Peyer's patch (tissue), 4 donors: ENCODE measurements around the gene SDC4. TPM values are rescaled to one million over a fixed set of nuclear protein-coding genes. Genes with fewer than 3 reads are reported as not detected.

Experiments used
- DNase-seq, 3 donors: peaks; one replicate each; pipeline ENCODE4 v3.0.0-alpha.2; 2017 to 2019
- H3K27ac ChIP-seq, 4 donors: fragments of 200-600 bp; sonication (generic); one replicate each; pipeline ENCODE4 v1.5.1; 2016 to 2019
- H3K27me3 ChIP-seq, 2 donors: fragments of 200-600 bp; sonication (generic); one replicate each; pipeline ENCODE4 v1.5.1; 2019
- H3K36me3 ChIP-seq, 3 donors: fragments of 200-600 bp; sonication (generic); one replicate each; pipeline ENCODE4 v1.5.1; 2016 to 2019
- H3K4me1 ChIP-seq, 4 donors: fragments of 200-600 bp; sonication (generic); one replicate each; pipeline ENCODE4 v1.5.1; 2016 to 2019
- H3K4me3 ChIP-seq, 4 donors: fragments of 200-600 bp; sonication (generic); 1 replicate in 3 of 4; 2 replicates in 1 of 4; pipeline ENCODE4 v1.5.1; 2016 to 2019; ENCODE audit warnings: mild to moderate bottlenecking in 1 of 4
- H3K9me3 ChIP-seq, 4 donors: fragments of 200-600 bp; sonication (generic); one replicate each; pipeline ENCODE4 v1.5.1; 2016 to 2019; ENCODE audit warnings: mild to moderate bottlenecking in 1 of 4
- POLR2A ChIP-seq, 2 donors: fragments of 450-650 bp; IDR thresholded peaks; one replicate each; pipeline ENCODE4 v1.5.1; 2017; ENCODE audit warnings: antibody characterized with exemption in 2 of 2, mild to moderate bottlenecking in 2 of 2, moderate library complexity in 2 of 2
- total RNA-seq, 4 donors: library from RNA; depleted of rRNA; stranded (reverse); fragments of >200 nt; gene quantifications; one replicate each; pipeline ENCODE4 v1.1.0, GENCODE V29; 2016
- TF ChIP-seq, protein P1 (sequence below), 6 experiments: fragments of 450-650 bp in 4 of 6; fragments of 200-600 bp in 2 of 6; sonication (generic) in 1 of 6; IDR thresholded peaks; one replicate each; pipeline ENCODE4 v1.5.1; 2017 to 2019; ENCODE audit warnings: antibody characterized with exemption in 6 of 6, mild to moderate bottlenecking in 3 of 6, moderate library complexity in 1 of 6

Gene SDC4
- total RNA-seq, 4 donors from 2014 or later: 21.5 to 49.7 (median 32.5) TPM

DNA sequence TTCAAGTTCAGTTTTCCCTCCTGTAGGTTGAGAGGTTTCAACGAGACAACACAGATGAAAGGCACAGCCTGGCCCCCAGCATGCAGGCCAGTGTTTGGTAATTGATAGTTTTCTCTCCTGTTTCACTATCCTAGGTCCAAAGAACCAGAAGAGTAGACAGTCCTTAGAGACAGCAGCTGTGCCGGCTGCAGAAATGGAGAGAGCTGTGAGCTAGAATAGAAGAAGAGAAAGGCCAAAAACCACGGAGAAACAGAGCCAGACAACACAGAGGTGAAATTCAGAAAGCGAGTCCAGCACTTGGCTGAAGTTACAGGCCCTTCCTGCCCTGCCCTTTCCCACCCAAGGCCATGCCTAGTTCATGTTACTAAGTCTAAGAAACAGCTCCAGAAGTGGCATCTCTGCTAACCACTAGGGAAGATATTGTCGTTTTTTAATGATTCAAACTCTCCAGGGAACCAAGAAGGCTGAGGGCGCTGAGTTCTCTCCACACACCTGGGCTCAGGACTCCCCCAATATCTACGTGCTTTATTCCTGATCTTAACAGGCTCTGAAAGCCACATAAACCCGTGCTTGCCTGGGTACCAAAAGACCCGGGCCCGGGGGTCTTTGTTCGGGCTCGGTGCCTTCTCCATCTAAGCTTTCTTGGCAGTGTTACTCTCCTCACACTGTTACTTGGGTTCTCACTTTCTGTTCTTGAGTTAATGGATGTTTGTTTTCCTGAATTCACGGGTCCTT, 58.1 kb downstream of the SDC4 start:
- Histone ChIP-seq H3K27ac (no peak overlapping the region), H3K4me3 (no peak overlapping the region), H3K36me3 (no peaks in the 10 kb centered on the region), H3K9me3 (no peaks in the 10 kb centered on the region), H3K4me1 (peaks cover 0 to 11% (median 7%) of the 10 kb centered on the region in 4 donors), H3K27me3 (no peaks in the 10 kb centered on the region)
- DNase-seq: no peak
- TF ChIP-seq, protein P1, sequence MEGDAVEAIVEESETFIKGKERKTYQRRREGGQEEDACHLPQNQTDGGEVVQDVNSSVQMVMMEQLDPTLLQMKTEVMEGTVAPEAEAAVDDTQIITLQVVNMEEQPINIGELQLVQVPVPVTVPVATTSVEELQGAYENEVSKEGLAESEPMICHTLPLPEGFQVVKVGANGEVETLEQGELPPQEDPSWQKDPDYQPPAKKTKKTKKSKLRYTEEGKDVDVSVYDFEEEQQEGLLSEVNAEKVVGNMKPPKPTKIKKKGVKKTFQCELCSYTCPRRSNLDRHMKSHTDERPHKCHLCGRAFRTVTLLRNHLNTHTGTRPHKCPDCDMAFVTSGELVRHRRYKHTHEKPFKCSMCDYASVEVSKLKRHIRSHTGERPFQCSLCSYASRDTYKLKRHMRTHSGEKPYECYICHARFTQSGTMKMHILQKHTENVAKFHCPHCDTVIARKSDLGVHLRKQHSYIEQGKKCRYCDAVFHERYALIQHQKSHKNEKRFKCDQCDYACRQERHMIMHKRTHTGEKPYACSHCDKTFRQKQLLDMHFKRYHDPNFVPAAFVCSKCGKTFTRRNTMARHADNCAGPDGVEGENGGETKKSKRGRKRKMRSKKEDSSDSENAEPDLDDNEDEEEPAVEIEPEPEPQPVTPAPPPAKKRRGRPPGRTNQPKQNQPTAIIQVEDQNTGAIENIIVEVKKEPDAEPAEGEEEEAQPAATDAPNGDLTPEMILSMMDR (IDR thresholded peaks at IDR 0.05): no peak
- no peak for TF ChIP-seq POLR2A (IDR thresholded peaks at IDR 0.05)

- Histone ChIP-seq H3K4me1 (peaks cover 0 to 9% (median 7%) of the 10 kb centered on the region in 4 donors), H3K9me3 (no peaks in the 10 kb centered on the region), H3K27ac (no peak overlapping the region), H3K4me3 (no peak overlapping the region), H3K36me3 (no peaks in the 10 kb centered on the region), H3K27me3 (no peaks in the 10 kb centered on the region)
- TF ChIP-seq, protein P1 (IDR thresholded peaks at IDR 0.05): no peak
- TF ChIP-seq POLR2A (IDR thresholded peaks at IDR 0.05): no peak
- no peak for DNase-seq
These were observed 59.4 kb downstream of the SDC4 start for GRCh38 chr20:45288860-45289259.

DNA sequence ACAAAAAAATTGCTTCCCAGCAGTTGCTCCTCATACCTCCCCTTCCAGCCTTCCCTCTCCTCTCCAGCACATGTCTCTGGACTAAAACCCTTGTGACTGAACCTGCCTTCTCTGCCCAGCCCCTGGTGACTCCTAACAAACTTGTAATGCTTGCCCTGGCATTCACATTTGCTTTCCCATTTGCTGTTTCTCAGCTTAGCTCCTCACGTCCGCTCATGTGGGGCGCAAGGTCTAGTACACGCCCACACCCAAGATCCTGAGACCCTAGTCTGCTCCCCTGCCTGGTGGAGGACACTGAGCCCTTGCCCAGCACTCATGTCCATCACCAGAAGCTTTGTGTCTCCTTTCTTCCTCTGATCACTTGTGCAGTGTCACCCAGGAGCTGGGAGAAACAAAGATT, 59.8 kb downstream of the SDC4 start:
- Histone ChIP-seq H3K27ac (no peak overlapping the region), H3K36me3 (no peaks in the 10 kb centered on the region), H3K9me3 (no peaks in the 10 kb centered on the region), H3K4me1 (peaks cover 0 to 5% (median 3%) of the 10 kb centered on the region in 4 donors), H3K4me3 (no peak overlapping the region), H3K27me3 (no peaks in the 10 kb centered on the region)
- DNase-seq: no peak
- TF ChIP-seq, protein P1 (IDR thresholded peaks at IDR 0.05): no peak
- no peak for TF ChIP-seq POLR2A (IDR thresholded peaks at IDR 0.05)

GRCh38 chr20:45283551-45284057, 64.6 kb downstream of the SDC4 start:
- no peaks in the 10 kb centered on the region for H3K9me3 ChIP-seq
- TF ChIP-seq POLR2A (IDR thresholded peaks at IDR 0.05): no peak
- TF ChIP-seq, protein P1 (IDR thresholded peaks at IDR 0.05): no peak
- H3K4me1 ChIP-seq: no peaks in the 10 kb centered on the region
- H3K36me3 ChIP-seq: no peaks in the 10 kb centered on the region
- H3K4me3 ChIP-seq: no peak overlapping the region
- H3K27me3 ChIP-seq: no peaks in the 10 kb centered on the region
- H3K27ac ChIP-seq: no peak overlapping the region
- DNase-seq: no peak

GRCh38 chr20:45282700-45283550, 65.3 kb downstream of the SDC4 start:
- H3K9me3 ChIP-seq: no peaks in the 10 kb centered on the region
- no peak overlapping the region for H3K27ac ChIP-seq
- TF ChIP-seq POLR2A (IDR thresholded peaks at IDR 0.05): no peak
- TF ChIP-seq, protein P1 (IDR thresholded peaks at IDR 0.05): no peak
- DNase-seq: no peak
- no peaks in the 10 kb centered on the region for H3K27me3 ChIP-seq
- no peaks in the 10 kb centered on the region for H3K36me3 ChIP-seq
- no peaks in the 10 kb centered on the region for H3K4me1 ChIP-seq
- H3K4me3 ChIP-seq: no peak overlapping the region
